CD14-positive monocyte (primary cell): ENCODE data around the gene TMTC2. TPM values are rescaled to one million over a fixed set of nuclear protein-coding genes. Genes with fewer than 3 reads are reported as not detected.

Source experiments
- DNase-seq, 3 donors: peaks; one replicate each; pipeline ENCODE4 v3.0.0-alpha.2; 2011 to 2022
- H2AFZ ChIP-seq: 2 replicates; pipeline ENCODE4 v1.6.0; 2012; ENCODE audit warnings: mild to moderate bottlenecking, low read depth, low read length, inconsistent platforms; ENCODE audit not compliant: insufficient read depth, poor library complexity, severe bottlenecking
- H3K27ac ChIP-seq, 2 donors: 1 replicate in 1 of 2; 2 replicates in 1 of 2; pipeline ENCODE4 v1.5.1; 2012 to 2013; ENCODE audit warnings: low read length in 2 of 2, control low read depth in 1 of 2, inconsistent platforms in 1 of 2, low read depth in 1 of 2, mild to moderate bottlenecking in 1 of 2
- H3K27me3 ChIP-seq, 2 donors: one replicate each; pipeline versions ENCODE4 v1.6.0 to v1.6.1; 2011 to 2013; ENCODE audit warnings: low read length in 2 of 2; ENCODE audit not compliant: control insufficient read depth in 2 of 2, insufficient read depth in 2 of 2
- H3K36me3 ChIP-seq, 2 donors: replicated peaks in 1 of 2; 1 replicate in 1 of 2; 2 replicates in 1 of 2; pipeline versions ENCODE4 v1.5.1 to v1.6.1; 2012 to 2013; ENCODE audit warnings: low read length in 2 of 2, control low read depth in 1 of 2, inconsistent platforms in 1 of 2, mild to moderate bottlenecking in 1 of 2; ENCODE audit not compliant: insufficient read depth in 2 of 2, control insufficient read depth in 1 of 2
- H3K4me1 ChIP-seq, 2 donors: 1 replicate in 1 of 2; 2 replicates in 1 of 2; pipeline versions ENCODE4 v1.5.1 to v1.6.1; 2012 to 2013; ENCODE audit warnings: low read length in 2 of 2, control low read depth in 1 of 2, inconsistent platforms in 1 of 2, mild to moderate bottlenecking in 1 of 2, moderate library complexity in 1 of 2; ENCODE audit not compliant: insufficient read depth in 2 of 2, control insufficient read depth in 1 of 2
- H3K4me2 ChIP-seq: replicated peaks from 2 replicates; pipeline ENCODE3; 2012; ENCODE audit warnings: low read length, moderate library complexity, mild to moderate bottlenecking; ENCODE audit not compliant: poor library complexity, severe bottlenecking; ENCODE audit errors: extremely low read depth
- H3K4me3 ChIP-seq, 3 experiments: fragments of 200-600 bp in 1 of 3; sonication (generic) in 1 of 3; replicated peaks in 1 of 3; 1 replicate in 2 of 3; 2 replicates in 1 of 3; pipeline ENCODE4 v1.5.1; 2011 to 2013; ENCODE audit warnings: low read length in 3 of 3, mild to moderate bottlenecking in 3 of 3, control low read depth in 2 of 3, low read depth in 2 of 3, inconsistent platforms in 1 of 3, moderate library complexity in 1 of 3
- H3K79me2 ChIP-seq: 2 replicates; pipeline ENCODE4 v1.6.0; 2012; ENCODE audit warnings: mild to moderate bottlenecking, control low read depth, inconsistent platforms, low read length, moderate library complexity; ENCODE audit not compliant: insufficient read depth
- H3K9ac ChIP-seq: 2 replicates; pipeline ENCODE4 v1.6.0; 2017; ENCODE audit warnings: low read length, mild to moderate bottlenecking; ENCODE audit not compliant: insufficient read depth, poor library complexity, severe bottlenecking
- H3K9me3 ChIP-seq, 2 donors: replicated peaks in 1 of 2; 1 replicate in 1 of 2; 2 replicates in 1 of 2; pipeline versions ENCODE4 v1.5.1 to v1.6.1; 2012 to 2013; ENCODE audit warnings: low read length in 2 of 2, control low read depth in 1 of 2; ENCODE audit not compliant: control insufficient read depth in 1 of 2, insufficient read depth in 1 of 2
- H4K20me1 ChIP-seq: 2 replicates; pipeline ENCODE4 v1.6.0; 2012; ENCODE audit warnings: mild to moderate bottlenecking, low read length, control low read depth, moderate library complexity; ENCODE audit not compliant: insufficient read depth
- H3K27ac Mint-ChIP-seq, 7 donors: one replicate each; pipeline ENCODE4 v1.8.0; 2020; ENCODE audit warnings: mild to moderate bottlenecking in 7 of 7, mixed read lengths in 7 of 7, moderate library complexity in 6 of 7, inconsistent platforms in 2 of 7
- H3K27me3 Mint-ChIP-seq, 3 donors: one replicate each; pipeline ENCODE4 v1.8.0; 2021 to 2022; ENCODE audit warnings: low read depth in 3 of 3, mild to moderate bottlenecking in 3 of 3, mixed read lengths in 3 of 3, moderate library complexity in 3 of 3, inconsistent platforms in 1 of 3
- H3K36me3 Mint-ChIP-seq, 2 donors: one replicate each; pipeline ENCODE4 v1.8.0; 2020; ENCODE audit warnings: mixed read lengths in 2 of 2, inconsistent platforms in 1 of 2, mild to moderate bottlenecking in 1 of 2
- H3K4me1 Mint-ChIP-seq: one replicate; pipeline ENCODE4 v1.8.0; 2020; ENCODE audit warnings: mild to moderate bottlenecking, mixed read lengths
- H3K4me3 Mint-ChIP-seq, 2 donors: one replicate each; pipeline ENCODE4 v1.8.0; 2020; ENCODE audit warnings: mild to moderate bottlenecking in 2 of 2, mixed read lengths in 2 of 2, moderate library complexity in 1 of 2
- H3K9me3 Mint-ChIP-seq, 7 donors: one replicate each; pipeline ENCODE4 v1.8.0; 2020 to 2022; ENCODE audit warnings: mixed read lengths in 7 of 7, mild to moderate bottlenecking in 6 of 7, moderate library complexity in 6 of 7, inconsistent platforms in 2 of 7
- WGBS: methylation state at CpG from one replicate; pipeline ENCODE4 v1.1.5; 2013; ENCODE audit warnings: missing lambda C conversion rate; ENCODE audit not compliant: insufficient coverage; 5-methylcytosine and 5-hydroxymethylcytosine counted together
- intact Hi-C, 2 donors: fragments of 100-400 bp; cut with micrococcal nuclease; formaldehyde crosslinking; loops; one replicate each; pipeline versions ENCODE4 v1.15.0 to v1.15.1; 2023
- polyA plus RNA-seq, 3 donors: library from polyadenylated mRNA; depleted of rRNA in 1 of 3; unstranded in 2 of 3; stranded (reverse) in 1 of 3; fragments of 300-500 nt in 2 of 3; fragments of >200 nt in 1 of 3; fragmentation: Illumina TruSeq in 2 of 3; gene quantifications; 1 replicate in 2 of 3; 2 replicates in 1 of 3; pipeline ENCODE4 v1.2.3, GENCODE V29; 2012 to 2021
- TF ChIP-seq, protein P1 (sequence below): fragments of 200-600 bp; IDR thresholded peaks from one replicate; pipeline ENCODE4 v1.8.0; 2022; ENCODE audit warnings: antibody characterized with exemption, mild to moderate bottlenecking

Gene TMTC2
- polyA plus RNA-seq, 3 donors, result 2.5 to 15.7 (median 3.3) TPM

DNA sequence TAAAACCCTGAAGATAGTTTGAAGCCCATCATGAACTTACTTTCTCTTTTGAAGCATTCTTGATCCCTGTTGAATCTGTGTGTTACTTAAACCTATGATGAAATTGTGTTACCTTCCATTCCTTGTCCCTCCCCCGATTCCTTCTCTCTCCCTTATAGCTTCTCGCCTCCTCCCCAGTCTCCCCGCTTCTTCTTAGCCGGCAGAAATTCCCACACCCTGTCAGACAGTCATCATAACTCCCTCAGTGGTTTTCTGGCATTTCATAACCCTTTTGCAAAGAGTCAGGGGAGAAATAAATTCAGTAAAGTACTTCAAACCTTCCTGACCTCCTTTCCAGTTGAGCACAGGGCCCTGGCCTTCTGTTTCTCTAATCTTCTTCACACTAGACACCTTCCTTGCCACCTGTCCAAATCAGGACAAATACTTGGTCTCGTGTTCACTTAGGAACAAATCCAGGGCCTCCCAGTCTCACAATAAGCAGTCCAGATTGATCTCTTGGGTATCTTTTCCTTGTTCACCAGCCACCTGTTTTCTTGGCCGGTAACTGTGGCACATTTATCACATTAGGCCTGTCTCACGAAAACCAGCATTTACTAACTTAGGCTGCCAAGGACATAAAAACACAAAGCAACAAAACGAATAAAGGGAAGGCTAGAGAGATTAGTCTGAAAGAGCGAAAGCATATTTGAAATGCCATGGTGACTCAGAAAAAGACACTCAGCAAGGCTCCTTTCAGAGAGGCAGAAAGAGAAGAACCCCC lies 355.9 kb downstream of the TMTC2 start:
- Mint-ChIP-seq H3K4me1 (peaks cover 16% of the 10 kb centered on the region), H3K9me3 (no peaks in the 10 kb centered on the region), H3K36me3 (peaks cover 20 to 23% of the 10 kb centered on the region in 2 donors), H3K27ac (peak overlapping the region in 1 of 7 donors; percentile 33), H3K4me3 (no peak overlapping the region), H3K27me3 (no peaks in the 10 kb centered on the region)
- H2AFZ ChIP-seq, result no peak overlapping the region
- H3K36me3 ChIP-seq, result peaks cover 3 to 9% of the 10 kb centered on the region in 2 donors
- H3K4me1 ChIP-seq, result peaks cover 2 to 4% of the 10 kb centered on the region in 2 donors
- no peaks in the 10 kb centered on the region for H3K9me3 ChIP-seq
- H4K20me1 ChIP-seq, result no peaks in the 10 kb centered on the region
- WGBS, result 76% methylated on average over 4 of the region's 9 CpGs
- no peak overlapping the region for H3K4me3 ChIP-seq
- intact Hi-C loops, result no loop called here
- H3K9ac ChIP-seq, result no peak overlapping the region
- DNase-seq, result no peak
- H3K4me2 ChIP-seq, result no peak overlapping the region
- no peaks in the 10 kb centered on the region for H3K27me3 ChIP-seq
- H3K27ac ChIP-seq, result no peak overlapping the region
- no peaks in the 10 kb centered on the region for H3K79me2 ChIP-seq
- TF ChIP-seq, protein P1, sequence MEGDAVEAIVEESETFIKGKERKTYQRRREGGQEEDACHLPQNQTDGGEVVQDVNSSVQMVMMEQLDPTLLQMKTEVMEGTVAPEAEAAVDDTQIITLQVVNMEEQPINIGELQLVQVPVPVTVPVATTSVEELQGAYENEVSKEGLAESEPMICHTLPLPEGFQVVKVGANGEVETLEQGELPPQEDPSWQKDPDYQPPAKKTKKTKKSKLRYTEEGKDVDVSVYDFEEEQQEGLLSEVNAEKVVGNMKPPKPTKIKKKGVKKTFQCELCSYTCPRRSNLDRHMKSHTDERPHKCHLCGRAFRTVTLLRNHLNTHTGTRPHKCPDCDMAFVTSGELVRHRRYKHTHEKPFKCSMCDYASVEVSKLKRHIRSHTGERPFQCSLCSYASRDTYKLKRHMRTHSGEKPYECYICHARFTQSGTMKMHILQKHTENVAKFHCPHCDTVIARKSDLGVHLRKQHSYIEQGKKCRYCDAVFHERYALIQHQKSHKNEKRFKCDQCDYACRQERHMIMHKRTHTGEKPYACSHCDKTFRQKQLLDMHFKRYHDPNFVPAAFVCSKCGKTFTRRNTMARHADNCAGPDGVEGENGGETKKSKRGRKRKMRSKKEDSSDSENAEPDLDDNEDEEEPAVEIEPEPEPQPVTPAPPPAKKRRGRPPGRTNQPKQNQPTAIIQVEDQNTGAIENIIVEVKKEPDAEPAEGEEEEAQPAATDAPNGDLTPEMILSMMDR, result no peak

GRCh38 chr12:83044736-83045135 lies 358.0 kb downstream of the TMTC2 start:
- H3K27me3 ChIP-seq, result no peaks in the 10 kb centered on the region
- no peak for DNase-seq
- no peak overlapping the region for H3K27ac ChIP-seq
- no peak overlapping the region for H2AFZ ChIP-seq
- TF ChIP-seq, protein P1, result no peak
- H3K27me3 Mint-ChIP-seq, result no peaks in the 10 kb centered on the region
- H3K9me3 ChIP-seq, result no peaks in the 10 kb centered on the region
- H3K4me2 ChIP-seq, result no peak overlapping the region
- peaks cover 3 to 16% of the 10 kb centered on the region in 2 donors for H3K36me3 ChIP-seq
- no peak overlapping the region for H3K27ac Mint-ChIP-seq
- peaks cover 0 to 3% (median 0%) of the 10 kb centered on the region in 7 donors for H3K9me3 Mint-ChIP-seq
- no peak overlapping the region for H3K4me3 Mint-ChIP-seq
- no peaks in the 10 kb centered on the region for H3K79me2 ChIP-seq
- peaks cover 25 to 31% of the 10 kb centered on the region in 2 donors for H3K36me3 Mint-ChIP-seq
- no peaks in the 10 kb centered on the region for H4K20me1 ChIP-seq
- no peak overlapping the region for H3K4me3 ChIP-seq
- peaks cover 0 to 4% of the 10 kb centered on the region in 2 donors for H3K4me1 ChIP-seq
- intact Hi-C loops, result no loop called here
- H3K4me1 Mint-ChIP-seq, result peaks cover 10% of the 10 kb centered on the region
- H3K9ac ChIP-seq, result no peak overlapping the region
- WGBS, result no CpG with 5 or more reads among the region's 1 CpG
